ENCODE measurements around the gene TARBP1. TPM values are rescaled to one million over a fixed set of nuclear protein-coding genes. Genes with fewer than 3 reads are reported as not detected.

Gene TARBP1
- total and polyA plus RNA-seq, 2 of the 13 experiments (the other 11 are each of a cell fraction or from before 2014, with no cell fraction given) = 37.7 to 67.0 TPM

DNA sequence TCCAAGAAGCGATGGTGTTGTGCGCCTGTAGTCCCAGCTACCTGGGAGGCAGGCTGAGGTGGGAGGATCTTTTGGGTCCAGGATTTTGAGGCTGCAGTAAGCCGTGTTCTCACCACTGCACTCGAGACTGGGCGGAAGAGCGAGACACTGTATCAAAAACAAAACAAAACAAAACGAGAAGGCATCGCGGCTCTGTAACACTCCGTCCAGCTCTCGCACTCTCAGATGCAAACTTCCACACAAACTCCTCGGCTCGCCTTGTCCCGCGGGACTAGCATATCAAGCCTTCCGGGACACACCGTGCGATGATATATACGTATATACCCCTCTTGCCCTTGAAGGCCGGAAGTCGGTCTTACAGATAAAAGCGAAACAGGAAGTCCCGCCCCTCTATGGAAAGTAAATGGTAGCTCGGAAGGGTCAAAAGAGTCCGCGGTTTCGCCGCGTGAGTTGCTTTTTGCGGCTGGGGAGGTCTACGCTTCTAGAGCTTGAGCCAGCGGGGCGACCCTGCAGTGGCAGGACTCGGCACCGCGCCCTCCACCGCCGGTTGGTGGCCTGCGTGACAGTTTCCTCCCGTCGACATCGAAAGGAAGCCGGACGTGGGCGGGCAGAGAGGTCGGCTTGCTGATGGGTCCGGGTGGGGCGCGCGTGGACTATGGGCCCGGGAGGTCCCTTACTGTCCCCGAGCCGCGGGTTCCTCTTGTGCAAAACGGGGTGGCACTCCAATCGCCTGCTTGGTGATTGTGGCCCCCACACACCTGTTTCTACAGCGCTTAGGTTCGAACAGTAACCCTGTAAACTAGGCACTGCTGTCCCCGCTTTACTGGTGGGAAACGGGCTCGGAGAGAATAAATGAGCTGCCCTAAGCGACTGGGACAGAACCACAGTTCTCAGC is 105.7 kb downstream of the TARBP1 start, which contains the start of gene COA6 (continued):
- TF ChIP-seq, protein P1, sequence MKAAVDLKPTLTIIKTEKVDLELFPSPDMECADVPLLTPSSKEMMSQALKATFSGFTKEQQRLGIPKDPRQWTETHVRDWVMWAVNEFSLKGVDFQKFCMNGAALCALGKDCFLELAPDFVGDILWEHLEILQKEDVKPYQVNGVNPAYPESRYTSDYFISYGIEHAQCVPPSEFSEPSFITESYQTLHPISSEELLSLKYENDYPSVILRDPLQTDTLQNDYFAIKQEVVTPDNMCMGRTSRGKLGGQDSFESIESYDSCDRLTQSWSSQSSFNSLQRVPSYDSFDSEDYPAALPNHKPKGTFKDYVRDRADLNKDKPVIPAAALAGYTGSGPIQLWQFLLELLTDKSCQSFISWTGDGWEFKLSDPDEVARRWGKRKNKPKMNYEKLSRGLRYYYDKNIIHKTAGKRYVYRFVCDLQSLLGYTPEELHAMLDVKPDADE (CRISPR knock-in tag; IDR thresholded peaks at IDR 0.05) = no peak
- TF ChIP-seq KAT7 (CRISPR knock-in tag; IDR thresholded peaks at IDR 0.05; ENCODE audit: borderline replicate concordance) = peak; percentile 96; the same call in 1 of the 2 replicates
- peak; percentile 75; the same call in 1 of the 2 replicates for TF ChIP-seq ZNF614 (CRISPR knock-in tag; IDR thresholded peaks at IDR 0.05; ENCODE audit: borderline replicate concordance)
- no peak for TF ChIP-seq SP1 (IDR thresholded peaks at IDR 0.05)
- peak; percentile 62; the same call in 1 of the 2 replicates for TF ChIP-seq SP1 (CRISPR knock-in tag; IDR thresholded peaks at IDR 0.05)
- TF ChIP-seq, protein P2, sequence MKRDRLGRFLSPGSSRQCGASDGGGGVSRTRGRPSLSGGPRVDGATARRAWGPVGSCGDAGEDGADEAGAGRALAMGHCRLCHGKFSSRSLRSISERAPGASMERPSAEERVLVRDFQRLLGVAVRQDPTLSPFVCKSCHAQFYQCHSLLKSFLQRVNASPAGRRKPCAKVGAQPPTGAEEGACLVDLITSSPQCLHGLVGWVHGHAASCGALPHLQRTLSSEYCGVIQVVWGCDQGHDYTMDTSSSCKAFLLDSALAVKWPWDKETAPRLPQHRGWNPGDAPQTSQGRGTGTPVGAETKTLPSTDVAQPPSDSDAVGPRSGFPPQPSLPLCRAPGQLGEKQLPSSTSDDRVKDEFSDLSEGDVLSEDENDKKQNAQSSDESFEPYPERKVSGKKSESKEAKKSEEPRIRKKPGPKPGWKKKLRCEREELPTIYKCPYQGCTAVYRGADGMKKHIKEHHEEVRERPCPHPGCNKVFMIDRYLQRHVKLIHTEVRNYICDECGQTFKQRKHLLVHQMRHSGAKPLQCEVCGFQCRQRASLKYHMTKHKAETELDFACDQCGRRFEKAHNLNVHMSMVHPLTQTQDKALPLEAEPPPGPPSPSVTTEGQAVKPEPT (CRISPR knock-in tag; IDR thresholded peaks at IDR 0.05; ENCODE audit: low read depth) = peak; percentile 61
- TF ChIP-seq, protein P3, sequence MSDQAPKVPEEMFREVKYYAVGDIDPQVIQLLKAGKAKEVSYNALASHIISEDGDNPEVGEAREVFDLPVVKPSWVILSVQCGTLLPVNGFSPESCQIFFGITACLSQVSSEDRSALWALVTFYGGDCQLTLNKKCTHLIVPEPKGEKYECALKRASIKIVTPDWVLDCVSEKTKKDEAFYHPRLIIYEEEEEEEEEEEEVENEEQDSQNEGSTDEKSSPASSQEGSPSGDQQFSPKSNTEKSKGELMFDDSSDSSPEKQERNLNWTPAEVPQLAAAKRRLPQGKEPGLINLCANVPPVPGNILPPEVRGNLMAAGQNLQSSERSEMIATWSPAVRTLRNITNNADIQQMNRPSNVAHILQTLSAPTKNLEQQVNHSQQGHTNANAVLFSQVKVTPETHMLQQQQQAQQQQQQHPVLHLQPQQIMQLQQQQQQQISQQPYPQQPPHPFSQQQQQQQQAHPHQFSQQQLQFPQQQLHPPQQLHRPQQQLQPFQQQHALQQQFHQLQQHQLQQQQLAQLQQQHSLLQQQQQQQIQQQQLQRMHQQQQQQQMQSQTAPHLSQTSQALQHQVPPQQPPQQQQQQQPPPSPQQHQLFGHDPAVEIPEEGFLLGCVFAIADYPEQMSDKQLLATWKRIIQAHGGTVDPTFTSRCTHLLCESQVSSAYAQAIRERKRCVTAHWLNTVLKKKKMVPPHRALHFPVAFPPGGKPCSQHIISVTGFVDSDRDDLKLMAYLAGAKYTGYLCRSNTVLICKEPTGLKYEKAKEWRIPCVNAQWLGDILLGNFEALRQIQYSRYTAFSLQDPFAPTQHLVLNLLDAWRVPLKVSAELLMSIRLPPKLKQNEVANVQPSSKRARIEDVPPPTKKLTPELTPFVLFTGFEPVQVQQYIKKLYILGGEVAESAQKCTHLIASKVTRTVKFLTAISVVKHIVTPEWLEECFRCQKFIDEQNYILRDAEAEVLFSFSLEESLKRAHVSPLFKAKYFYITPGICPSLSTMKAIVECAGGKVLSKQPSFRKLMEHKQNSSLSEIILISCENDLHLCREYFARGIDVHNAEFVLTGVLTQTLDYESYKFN (CRISPR knock-in tag; conservative IDR thresholded peaks at IDR 0.05) = peak; percentile 60; the same call in 1 of the 2 replicates
- peak; percentile 67 for TF ChIP-seq CREB1 (IDR thresholded peaks at IDR 0.05)
- peak; percentile 91 for TF ChIP-seq CREB1 (CRISPR knock-in tag; IDR thresholded peaks at IDR 0.05)
- peak; percentile 70; the same call in 1 of the 2 replicates for TF ChIP-seq SP140L (CRISPR knock-in tag; IDR thresholded peaks at IDR 0.05; ENCODE audit: borderline replicate concordance)
- no peak for TF ChIP-seq BRCA1 (CRISPR knock-in tag; IDR thresholded peaks at IDR 0.05)
- TF ChIP-seq BORCS8-MEF2B (CRISPR knock-in tag; IDR thresholded peaks at IDR 0.05) = peak; percentile 90
- peak; percentile 95 for TF ChIP-seq KDM2A (CRISPR knock-in tag; IDR thresholded peaks at IDR 0.05; ENCODE audit: borderline replicate concordance, low read depth)
- TF ChIP-seq SRSF9 (IDR thresholded peaks at IDR 0.05; ENCODE audit: borderline replicate concordance, insufficient read depth, low read depth, low read length, poor library complexity, severe bottlenecking) = no peak
- TF ChIP-seq KLF6 (CRISPR knock-in tag; IDR thresholded peaks at IDR 0.05) = peak; percentile 57; the same call in 1 of the 2 replicates
- TF ChIP-seq SP2 (CRISPR knock-in tag; IDR thresholded peaks at IDR 0.05) = peak; percentile 94
- no peak for TF ChIP-seq SUZ12 (IDR thresholded peaks at IDR 0.05; ENCODE audit: low read depth, low read length)
- TF ChIP-seq ZNF350 (CRISPR knock-in tag; IDR thresholded peaks at IDR 0.05; ENCODE audit: borderline replicate concordance, low read depth) = peak; percentile 99
- TF ChIP-seq ZNF253 (CRISPR knock-in tag; IDR thresholded peaks at IDR 0.05; ENCODE audit: borderline replicate concordance) = no peak
- TF ChIP-seq, protein P4, sequence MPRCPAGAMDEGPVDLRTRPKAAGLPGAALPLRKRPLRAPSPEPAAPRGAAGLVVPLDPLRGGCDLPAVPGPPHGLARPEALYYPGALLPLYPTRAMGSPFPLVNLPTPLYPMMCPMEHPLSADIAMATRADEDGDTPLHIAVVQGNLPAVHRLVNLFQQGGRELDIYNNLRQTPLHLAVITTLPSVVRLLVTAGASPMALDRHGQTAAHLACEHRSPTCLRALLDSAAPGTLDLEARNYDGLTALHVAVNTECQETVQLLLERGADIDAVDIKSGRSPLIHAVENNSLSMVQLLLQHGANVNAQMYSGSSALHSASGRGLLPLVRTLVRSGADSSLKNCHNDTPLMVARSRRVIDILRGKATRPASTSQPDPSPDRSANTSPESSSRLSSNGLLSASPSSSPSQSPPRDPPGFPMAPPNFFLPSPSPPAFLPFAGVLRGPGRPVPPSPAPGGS (CRISPR knock-in tag; IDR thresholded peaks at IDR 0.05) = peak; percentile 95
